ENCODE data around the gene MYCBP.

Gene MYCBP

DNA sequence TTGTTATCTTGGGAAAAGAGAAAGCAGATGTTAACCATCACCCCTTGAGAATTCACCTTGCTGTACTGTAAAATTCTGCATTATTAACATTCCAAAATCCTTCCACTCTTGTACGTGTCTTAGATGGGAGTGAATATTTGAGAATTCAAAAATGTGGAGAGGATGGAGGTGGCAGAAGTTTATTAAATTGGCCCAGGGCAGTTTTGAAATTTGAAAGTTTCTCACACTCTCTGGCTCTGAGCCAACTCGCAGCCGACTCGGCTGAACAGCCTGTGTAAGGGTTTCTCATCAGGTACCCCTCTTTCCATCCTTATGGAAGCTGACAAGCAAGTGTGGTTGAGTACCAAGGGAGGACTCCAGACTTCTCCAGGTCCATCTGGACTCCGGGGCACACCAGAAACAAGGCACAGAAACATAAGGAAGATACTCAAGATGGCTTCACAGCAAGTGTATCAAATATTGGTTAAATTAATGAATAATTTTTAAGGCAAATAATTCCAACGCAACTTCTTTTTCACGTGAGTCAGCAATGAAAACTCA lies 58.6 kb downstream of the MYCBP start:
- no peak for ATAC-seq
- no peak for TF ChIP-seq ZFP3 (CRISPR knock-in tag; IDR thresholded peaks at IDR 0.05)
- no peak for TF ChIP-seq GLIS3 (CRISPR knock-in tag; IDR thresholded peaks at IDR 0.05)
- TF ChIP-seq SNAI2 (CRISPR knock-in tag; IDR thresholded peaks at IDR 0.05), result no peak
- no peak for TF ChIP-seq OSR1 (CRISPR knock-in tag; IDR thresholded peaks at IDR 0.05)
- TF ChIP-seq, protein P1, sequence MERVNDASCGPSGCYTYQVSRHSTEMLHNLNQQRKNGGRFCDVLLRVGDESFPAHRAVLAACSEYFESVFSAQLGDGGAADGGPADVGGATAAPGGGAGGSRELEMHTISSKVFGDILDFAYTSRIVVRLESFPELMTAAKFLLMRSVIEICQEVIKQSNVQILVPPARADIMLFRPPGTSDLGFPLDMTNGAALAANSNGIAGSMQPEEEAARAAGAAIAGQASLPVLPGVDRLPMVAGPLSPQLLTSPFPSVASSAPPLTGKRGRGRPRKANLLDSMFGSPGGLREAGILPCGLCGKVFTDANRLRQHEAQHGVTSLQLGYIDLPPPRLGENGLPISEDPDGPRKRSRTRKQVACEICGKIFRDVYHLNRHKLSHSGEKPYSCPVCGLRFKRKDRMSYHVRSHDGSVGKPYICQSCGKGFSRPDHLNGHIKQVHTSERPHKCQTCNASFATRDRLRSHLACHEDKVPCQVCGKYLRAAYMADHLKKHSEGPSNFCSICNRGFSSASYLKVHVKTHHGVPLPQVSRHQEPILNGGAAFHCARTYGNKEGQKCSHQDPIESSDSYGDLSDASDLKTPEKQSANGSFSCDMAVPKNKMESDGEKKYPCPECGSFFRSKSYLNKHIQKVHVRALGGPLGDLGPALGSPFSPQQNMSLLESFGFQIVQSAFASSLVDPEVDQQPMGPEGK (CRISPR knock-in tag; IDR thresholded peaks at IDR 0.05; ENCODE audit: borderline replicate concordance), result no peak
- TF ChIP-seq PPARA (CRISPR knock-in tag; IDR thresholded peaks at IDR 0.05; ENCODE audit: borderline replicate concordance), result no peak
- no peak for TF ChIP-seq ISL1 (CRISPR knock-in tag; IDR thresholded peaks at IDR 0.05)
- TF ChIP-seq, protein P2, sequence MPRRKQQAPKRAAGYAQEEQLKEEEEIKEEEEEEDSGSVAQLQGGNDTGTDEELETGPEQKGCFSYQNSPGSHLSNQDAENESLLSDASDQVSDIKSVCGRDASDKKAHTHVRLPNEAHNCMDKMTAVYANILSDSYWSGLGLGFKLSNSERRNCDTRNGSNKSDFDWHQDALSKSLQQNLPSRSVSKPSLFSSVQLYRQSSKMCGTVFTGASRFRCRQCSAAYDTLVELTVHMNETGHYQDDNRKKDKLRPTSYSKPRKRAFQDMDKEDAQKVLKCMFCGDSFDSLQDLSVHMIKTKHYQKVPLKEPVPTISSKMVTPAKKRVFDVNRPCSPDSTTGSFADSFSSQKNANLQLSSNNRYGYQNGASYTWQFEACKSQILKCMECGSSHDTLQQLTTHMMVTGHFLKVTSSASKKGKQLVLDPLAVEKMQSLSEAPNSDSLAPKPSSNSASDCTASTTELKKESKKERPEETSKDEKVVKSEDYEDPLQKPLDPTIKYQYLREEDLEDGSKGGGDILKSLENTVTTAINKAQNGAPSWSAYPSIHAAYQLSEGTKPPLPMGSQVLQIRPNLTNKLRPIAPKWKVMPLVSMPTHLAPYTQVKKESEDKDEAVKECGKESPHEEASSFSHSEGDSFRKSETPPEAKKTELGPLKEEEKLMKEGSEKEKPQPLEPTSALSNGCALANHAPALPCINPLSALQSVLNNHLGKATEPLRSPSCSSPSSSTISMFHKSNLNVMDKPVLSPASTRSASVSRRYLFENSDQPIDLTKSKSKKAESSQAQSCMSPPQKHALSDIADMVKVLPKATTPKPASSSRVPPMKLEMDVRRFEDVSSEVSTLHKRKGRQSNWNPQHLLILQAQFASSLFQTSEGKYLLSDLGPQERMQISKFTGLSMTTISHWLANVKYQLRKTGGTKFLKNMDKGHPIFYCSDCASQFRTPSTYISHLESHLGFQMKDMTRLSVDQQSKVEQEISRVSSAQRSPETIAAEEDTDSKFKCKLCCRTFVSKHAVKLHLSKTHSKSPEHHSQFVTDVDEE (CRISPR knock-in tag; IDR thresholded peaks at IDR 0.05), result no peak
- TF ChIP-seq ZNF8 (CRISPR knock-in tag; IDR thresholded peaks at IDR 0.05), result no peak

DNA sequence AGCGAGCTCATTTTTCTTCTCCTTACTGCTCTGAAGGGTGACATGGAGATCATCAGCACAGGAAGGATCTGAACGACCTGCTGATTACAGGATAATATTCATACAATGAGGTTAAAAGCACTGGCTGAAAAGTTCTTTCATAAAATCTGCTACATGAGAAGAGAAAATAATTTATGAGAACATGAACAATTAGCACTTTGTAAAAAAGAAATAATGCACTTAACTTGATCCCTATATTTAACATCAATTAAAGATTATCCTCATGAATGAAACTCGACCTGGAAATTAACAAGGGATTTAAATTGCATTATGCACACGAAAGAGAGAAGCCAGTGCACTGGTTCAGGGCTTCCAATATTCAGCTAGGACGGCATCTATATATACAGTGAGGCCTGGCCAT lies 60.2 kb downstream of the MYCBP start:
- no peak for ATAC-seq
- TF ChIP-seq ZC3H10 (CRISPR knock-in tag; IDR thresholded peaks at IDR 0.05) (no peak), SNAI2 (CRISPR knock-in tag; IDR thresholded peaks at IDR 0.05) (no peak), ZFP3 (CRISPR knock-in tag; IDR thresholded peaks at IDR 0.05) (no peak), TOX (CRISPR knock-in tag; IDR thresholded peaks at IDR 0.05; ENCODE audit: borderline replicate concordance) (no peak), CSDC2 (CRISPR knock-in tag; IDR thresholded peaks at IDR 0.05) (no peak), OSR1 (CRISPR knock-in tag; IDR thresholded peaks at IDR 0.05) (no peak), BACH2 (CRISPR knock-in tag; IDR thresholded peaks at IDR 0.05; ENCODE audit: borderline replicate concordance) (no peak), ZFP30 (CRISPR knock-in tag; IDR thresholded peaks at IDR 0.05) (no peak), ZNF8 (CRISPR knock-in tag; IDR thresholded peaks at IDR 0.05) (no peak), ZNF565 (CRISPR knock-in tag; conservative IDR thresholded peaks at IDR 0.05; ENCODE audit: low read depth) (no peak), ARNTL (CRISPR knock-in tag; IDR thresholded peaks at IDR 0.05; ENCODE audit: borderline replicate concordance, low read depth) (no peak), RARB (CRISPR knock-in tag; IDR thresholded peaks at IDR 0.05) (no peak), ZNF70 (CRISPR knock-in tag; IDR thresholded peaks at IDR 0.05) (no peak), ESRRG (CRISPR knock-in tag; IDR thresholded peaks at IDR 0.05) (no peak)
- TF ChIP-seq, protein P1 (CRISPR knock-in tag; IDR thresholded peaks at IDR 0.05; ENCODE audit: borderline replicate concordance), result no peak
- TF ChIP-seq, protein P3, sequence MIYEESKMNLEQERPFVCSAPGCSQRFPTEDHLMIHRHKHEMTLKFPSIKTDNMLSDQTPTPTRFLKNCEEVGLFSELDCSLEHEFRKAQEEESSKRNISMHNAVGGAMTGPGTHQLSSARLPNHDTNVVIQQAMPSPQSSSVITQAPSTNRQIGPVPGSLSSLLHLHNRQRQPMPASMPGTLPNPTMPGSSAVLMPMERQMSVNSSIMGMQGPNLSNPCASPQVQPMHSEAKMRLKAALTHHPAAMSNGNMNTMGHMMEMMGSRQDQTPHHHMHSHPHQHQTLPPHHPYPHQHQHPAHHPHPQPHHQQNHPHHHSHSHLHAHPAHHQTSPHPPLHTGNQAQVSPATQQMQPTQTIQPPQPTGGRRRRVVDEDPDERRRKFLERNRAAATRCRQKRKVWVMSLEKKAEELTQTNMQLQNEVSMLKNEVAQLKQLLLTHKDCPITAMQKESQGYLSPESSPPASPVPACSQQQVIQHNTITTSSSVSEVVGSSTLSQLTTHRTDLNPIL (CRISPR knock-in tag; IDR thresholded peaks at IDR 0.05; ENCODE audit: low read depth), result no peak
- TF ChIP-seq, protein P2 (CRISPR knock-in tag; IDR thresholded peaks at IDR 0.05), result no peak
- TF ChIP-seq, protein P4, sequence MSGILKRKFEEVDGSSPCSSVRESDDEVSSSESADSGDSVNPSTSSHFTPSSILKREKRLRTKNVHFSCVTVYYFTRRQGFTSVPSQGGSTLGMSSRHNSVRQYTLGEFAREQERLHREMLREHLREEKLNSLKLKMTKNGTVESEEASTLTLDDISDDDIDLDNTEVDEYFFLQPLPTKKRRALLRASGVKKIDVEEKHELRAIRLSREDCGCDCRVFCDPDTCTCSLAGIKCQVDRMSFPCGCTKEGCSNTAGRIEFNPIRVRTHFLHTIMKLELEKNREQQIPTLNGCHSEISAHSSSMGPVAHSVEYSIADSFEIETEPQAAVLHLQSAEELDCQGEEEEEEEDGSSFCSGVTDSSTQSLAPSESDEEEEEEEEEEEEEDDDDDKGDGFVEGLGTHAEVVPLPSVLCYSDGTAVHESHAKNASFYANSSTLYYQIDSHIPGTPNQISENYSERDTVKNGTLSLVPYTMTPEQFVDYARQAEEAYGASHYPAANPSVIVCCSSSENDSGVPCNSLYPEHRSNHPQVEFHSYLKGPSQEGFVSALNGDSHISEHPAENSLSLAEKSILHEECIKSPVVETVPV (CRISPR knock-in tag; IDR thresholded peaks at IDR 0.05), result no peak
